Measurements from ENCODE around the gene CD300A.

Gene CD300A

DNA sequence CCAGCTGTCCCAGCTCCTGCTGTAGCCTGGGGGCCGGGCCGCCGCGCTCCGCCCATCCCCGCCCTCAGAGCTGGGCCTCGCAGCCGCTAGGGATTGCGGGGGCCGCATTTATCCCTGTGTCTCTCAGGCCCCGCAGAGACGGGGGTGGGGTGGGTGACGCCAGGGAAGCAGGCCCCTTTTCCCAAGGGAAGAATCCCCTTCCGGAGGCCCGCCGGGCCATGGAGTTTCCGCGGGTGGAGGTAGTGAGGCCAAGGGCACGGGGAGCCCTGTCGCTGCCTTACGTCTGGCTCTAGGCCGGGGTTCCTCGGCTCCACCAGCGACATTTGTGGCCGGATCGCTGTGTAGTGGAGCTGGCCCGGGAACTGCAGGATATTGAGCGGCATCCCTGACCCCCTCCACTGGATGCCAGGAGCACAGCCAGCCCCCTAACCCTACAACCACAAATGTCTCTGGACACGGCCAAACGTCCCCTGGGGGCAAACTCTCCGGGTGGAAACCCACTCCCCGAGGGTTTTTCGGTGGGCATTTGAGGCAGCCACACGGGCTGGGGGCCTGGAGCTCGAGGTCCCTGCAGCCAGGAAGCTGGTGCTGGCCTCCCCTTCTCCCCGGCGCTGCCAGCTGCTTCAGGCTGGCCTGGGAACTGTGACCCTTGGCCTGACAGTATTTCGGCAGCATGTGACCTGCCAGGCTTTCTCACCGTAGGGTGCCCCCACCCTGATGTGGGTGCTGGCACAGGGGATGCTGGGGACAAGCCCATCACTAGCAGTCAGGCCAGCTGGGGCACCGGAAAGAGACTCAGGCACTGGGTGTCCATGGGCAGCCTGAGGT, 12.0 kb upstream of the CD300A start:
- DNase-seq (ENCODE audit: low read depth in 2 of 2, low spot score in 1 of 2), result no peak

DNA sequence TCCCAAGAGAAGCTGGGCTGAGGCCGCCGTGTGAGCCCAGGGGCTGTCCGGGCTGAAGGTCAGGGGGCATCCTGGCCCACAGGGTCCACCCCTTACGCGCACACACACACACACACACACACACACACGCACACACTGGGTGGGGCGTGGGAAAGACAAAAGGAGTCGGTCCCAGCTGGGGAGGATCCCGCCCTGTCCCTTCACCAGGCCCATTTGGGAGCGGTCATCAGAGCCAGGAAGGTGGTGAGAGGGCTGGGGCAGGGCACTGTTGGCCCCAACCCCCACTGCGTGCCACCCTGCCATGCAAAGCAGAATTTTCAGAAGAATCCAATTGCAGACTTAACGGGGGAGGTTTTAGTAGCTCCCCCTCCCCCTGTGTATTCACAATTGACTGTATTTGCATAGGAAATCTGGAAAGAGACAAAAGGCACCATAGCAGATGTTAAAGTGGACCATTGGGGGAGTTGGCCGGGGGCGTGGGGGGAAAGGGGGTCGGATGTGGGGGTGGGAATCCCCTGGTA, 11.3 kb upstream of the CD300A start:
- no peak for DNase-seq (ENCODE audit: low read depth in 2 of 2, low spot score in 1 of 2)

DNA sequence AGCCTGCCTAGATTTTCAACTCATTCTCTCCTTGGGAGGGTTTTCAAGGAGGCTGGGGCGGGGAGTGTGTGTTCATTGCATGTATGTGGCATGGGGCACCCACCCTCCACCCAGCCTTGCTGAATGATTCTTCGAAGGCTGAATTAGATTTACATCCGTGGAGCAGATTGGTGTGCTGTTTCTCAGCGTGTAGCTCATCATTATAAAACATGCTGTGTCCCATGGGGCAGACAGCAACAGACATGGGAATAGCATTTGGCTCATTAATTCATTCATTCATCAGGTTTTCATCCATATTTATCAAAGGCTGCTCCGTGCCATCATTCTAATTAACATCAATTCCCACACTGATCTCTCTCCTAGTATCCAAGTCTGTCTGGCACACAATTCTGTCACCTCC, 10.6 kb upstream of the CD300A start:
- DNase-seq (ENCODE audit: low read depth in 2 of 2, low spot score in 1 of 2), result no peak

DNA sequence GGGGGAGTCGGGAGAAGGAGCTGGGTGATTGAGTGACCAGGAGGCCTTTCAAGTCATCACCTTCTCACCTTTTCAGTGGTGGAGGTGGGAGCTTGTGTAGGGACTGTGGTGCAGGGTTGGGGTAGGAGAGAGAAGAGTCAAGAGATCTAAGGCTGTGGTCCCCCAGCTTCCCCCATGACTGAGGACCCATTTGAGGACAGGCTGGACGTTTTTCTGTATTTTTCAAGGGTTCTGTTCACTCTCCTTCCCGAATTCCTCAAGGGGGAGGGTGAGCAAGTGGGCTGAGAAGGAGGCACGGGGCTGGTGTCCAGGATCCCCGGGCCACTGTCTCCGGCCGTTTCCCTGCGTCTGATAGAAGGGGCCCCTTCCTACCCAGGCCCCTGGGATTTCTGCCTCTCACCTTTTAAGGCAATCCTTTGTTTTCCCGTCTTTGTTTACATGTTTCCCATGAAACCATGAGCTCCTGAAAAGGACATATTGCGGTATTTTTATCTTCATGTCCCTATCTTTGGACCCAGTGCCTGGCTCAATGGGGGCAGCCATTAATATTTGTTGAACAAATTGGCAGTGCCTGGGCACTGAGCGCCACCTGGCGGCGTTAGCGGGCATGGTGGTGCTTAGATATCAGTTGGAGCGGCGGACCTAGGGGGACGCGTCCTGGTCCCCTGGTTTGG, 9.2 kb upstream of the CD300A start:
- DNase-seq (ENCODE audit: low read depth in 2 of 2, low spot score in 1 of 2), result peak; percentile 42 to 46

DNA sequence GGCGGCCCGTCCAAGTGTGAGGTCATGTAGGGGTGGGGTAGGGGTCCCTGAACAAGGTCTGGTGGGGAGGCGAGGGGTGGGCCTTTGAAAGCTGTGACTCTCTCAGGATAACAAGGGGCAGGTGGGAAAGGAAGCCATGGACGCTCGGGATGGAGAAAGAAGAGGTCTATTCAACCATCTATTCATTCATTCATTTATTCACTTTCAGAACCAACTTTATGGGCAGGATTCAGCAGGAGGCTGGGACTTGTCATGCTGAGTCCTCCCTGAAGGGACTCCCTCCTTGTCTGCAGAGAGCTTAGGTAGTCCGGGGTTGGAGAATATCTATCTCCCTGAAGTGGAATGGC, 8.6 kb upstream of the CD300A start:
- DNase-seq (ENCODE audit: low read depth in 2 of 2, low spot score in 1 of 2), result no peak

DNA sequence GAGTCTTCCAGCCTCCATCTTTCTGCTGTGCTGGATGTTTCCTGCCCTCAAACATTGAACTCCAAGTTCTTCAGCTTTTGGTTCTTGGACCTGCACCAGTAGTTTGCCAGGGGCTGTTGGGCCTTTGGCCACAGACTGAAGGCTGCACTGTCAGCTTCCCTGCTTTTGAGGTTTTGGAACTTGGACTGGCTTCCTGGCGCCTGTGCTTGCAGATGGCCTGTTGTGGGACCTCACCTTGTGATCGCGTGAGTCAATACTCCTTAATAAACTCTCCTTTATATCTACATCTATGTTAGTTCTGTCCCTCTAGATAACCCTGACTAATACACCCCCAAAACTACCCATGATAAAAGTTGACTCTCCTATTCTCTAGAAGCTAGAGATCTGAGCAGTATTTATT, 7.6 kb upstream of the CD300A start:
- no peak for DNase-seq (ENCODE audit: low read depth in 2 of 2, low spot score in 1 of 2)

DNA sequence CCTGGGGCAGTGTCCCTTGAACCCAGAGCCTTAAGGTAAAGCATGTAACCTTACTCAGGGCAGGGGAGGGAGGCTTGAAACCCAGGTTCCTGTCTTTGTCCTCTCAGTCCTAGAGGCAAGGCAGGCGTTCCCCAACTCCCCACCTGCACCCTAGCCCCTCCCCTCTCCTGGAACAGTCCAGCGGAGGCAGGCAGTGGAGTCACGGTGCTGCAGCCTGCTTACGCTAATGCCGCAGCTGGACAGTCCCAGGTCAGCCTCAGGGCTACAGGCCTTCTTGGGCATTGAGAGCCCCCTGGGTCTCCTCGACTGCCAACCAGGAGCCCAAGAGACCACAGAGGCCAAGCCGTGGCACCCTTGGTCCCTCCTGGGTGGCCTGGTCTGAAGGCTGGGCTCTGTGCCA, 6.8 kb upstream of the CD300A start:
- DNase-seq (ENCODE audit: low read depth in 2 of 2, low spot score in 1 of 2), result no peak

DNA sequence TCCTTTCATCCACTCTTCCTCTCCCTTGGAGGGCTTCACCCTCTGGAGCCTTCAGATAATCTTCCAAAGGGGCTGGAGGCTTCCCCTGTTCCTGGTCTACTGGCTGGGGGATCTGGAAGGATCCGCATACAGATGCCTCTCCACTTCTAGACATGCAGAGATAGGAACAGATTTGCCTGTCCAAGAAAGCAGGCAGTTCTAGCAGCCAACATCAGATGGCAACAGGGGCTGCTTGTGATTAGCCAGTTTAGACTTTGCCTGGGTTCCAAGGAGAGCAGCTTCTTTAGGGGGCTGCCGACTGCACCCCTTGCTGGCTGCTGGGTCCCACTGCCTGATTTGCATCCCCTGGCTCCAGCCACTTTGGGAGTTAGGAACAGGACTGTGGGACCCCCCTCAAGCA, 6.2 kb upstream of the CD300A start:
- no peak for DNase-seq (ENCODE audit: low read depth in 2 of 2, low spot score in 1 of 2)

DNA sequence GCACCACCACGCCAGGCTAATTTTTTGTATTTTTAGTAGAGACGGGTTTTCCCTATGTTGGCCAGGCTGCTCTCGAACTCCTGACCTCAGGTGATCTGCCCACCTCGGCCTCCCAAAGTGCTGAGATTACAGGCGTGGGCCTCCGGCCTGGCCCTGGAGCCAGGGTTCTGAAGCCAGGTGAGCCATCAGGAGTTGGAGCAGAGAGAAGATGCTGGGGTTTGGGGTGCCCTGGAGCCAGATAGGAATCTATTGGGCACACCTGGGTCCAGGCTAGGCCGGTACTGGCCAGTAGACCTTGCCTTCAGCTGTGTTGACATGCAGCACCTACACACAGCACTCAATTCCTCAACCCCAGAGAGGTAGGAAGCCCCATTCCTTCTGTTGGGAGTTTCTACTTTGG, 5.4 kb upstream of the CD300A start:
- no peak for DNase-seq (ENCODE audit: low read depth in 2 of 2, low spot score in 1 of 2)

DNA sequence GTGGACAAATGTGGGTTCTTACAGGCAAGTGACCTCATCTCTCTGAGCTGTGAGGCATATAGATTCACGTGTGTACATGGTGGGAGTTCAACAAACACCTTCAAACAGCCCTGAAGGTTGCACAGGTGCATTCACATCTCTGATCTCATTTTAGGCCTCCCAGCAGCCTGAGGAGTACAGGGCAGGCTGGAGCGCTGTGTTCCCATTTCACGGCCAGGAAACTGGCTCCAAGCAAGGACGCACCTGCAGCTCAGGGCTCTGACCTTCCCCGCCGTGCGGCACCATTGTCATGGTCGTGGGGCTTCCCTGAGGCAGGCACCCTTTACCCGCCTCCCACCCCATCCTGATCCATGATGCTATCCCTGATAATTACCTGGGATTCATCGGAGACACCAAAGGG, 4.8 kb upstream of the CD300A start:
- DNase-seq (ENCODE audit: low read depth in 2 of 2, low spot score in 1 of 2), result no peak

DNA sequence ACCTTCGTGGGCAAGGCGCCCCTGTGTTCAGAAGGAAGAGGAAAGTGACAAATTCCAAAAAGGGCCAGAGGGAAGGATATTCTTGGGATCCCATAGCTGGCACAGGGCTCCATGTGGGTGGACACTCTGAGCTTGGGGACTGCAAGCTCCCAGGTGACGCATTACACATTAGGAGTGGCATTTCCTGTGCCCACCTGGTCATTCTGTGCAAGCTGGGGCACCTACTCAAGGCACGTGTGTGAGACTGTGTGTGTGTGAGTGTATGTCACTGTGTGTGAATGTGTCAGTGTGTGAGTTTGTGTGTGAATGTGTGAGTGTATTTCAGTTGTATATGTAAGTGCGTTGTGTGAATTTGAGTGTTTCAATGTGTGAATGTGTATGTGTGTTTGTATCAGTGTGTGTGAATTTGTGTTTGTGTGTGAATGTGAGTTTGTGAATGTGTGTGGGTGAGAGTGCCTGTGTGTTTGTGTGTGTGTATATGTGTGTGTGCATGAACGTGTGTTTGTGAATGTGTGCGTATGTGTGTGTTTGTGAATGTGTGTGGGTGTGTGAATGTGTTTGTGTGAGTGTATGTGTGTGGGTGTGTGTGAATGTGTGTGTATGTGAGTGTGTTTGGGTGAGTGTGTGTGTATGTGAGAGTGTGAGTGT, 1.6 kb upstream of the CD300A start:
- no peak for DNase-seq (ENCODE audit: low read depth in 2 of 2, low spot score in 1 of 2)

DNA sequence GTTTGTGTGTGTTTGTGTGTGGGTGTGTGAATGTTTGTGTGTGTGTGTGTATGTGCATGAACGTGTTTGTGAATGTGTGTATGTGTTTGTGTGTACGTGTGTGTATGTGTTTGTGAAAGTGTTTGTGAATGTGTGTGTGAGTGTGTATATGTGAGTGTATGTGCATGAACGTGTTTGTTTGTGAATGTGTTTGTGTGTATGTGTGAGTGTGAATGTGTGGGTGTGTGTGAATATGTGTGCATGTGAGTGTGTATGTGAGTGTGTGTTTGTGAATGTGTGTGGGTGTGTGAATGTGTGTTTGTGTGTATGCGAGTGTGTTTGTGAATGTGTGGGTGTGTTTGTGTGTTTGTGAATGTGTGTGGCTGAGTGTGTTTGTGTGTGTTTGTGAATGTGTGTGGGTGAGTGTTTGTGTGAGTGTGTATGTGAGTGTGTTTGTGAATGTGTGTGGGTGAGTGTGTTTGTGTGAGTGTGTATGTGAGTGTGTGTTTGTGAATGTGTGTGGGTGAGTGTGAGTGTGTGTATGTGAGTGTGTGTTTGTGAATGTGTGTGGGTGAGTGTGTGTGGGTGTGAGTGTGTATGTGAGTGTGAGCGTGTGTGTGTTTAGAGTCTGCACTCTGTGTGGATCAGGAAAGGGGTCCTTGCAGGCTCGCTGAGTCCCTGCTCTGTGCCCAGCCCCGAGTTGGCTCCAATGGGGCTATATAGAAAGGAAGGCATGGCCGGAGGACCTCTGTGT, 890 bp upstream of the CD300A start:
- DNase-seq (ENCODE audit: low read depth in 2 of 2, low spot score in 1 of 2), result no peak

DNA sequence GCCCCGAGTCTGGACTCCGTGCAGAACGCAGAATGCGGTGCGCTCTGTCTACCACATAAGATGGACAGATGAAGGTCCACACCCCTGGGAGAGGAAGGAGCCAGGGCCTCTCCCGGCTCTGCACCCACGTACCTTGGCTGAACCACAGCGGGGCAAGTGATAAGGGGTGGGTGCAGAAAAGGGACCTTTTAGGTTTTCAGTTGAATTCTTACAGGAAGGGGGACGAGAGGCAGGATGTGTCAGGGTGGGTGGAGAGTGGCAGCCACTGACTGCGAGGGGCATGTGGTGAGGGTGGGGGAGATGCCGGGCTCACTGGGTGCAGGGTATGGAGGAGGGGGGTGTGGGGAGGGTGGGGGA, 372 bp downstream of the CD300A start:
- DNase-seq (ENCODE audit: low read depth in 2 of 2, low spot score in 1 of 2), result no peak

DNA sequence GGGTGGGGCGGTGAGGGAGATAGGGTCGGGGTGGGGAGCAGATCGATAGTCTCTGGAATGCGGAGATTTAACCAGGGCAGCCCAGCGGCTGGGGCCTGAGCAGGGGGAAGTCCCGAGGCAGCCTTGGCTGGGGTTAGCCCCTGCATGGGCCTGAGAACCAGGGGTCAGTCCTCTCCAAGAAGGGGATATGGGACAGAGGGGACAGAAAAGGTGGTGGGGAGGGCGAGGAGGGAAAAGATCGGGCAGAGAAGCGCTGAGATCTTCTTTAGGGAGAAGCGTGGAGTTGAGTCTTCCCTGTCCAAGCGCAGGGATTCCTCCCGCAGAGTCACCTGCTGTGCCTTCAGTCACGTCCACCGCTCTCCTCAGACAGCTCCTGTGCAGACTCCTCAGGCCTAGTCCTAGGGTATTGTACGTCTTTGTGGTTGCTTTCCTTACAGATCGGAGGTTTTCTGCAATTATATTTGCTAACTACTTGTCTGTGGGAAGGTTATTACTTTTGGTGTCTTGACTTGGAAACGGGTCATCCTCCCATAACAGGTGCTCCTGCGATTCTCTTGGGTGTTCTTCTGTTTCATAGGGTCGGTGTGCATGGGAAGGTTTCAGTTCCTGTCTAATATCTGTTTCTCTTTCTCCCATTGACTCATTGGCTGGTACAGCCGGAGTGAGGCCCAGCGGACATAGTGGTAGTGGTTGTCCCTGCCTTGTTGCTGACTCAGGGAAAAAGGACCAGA, 952 bp downstream of the CD300A start:
- DNase-seq (ENCODE audit: low read depth in 2 of 2, low spot score in 1 of 2), result no peak

DNA sequence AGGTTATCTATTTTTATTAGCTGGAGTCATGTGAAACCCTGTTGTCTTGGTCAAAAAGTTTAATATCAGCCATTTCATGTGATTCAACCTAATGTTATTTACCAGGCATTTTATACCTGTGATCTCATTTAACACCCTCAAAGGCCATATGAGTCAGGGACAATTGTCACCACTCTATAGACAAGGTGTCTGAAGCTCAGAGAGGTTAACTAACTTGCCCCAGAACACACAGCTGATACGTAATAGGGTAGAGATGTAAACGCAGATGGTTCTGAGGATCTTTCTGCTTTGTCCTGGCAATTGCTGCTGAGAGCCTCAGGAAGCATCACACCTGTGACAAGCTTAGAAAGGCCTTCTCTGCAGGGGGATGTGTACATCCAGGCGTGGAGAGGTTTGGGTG, 4.9 kb downstream of the CD300A start:
- DNase-seq (ENCODE audit: low read depth in 2 of 2, low spot score in 1 of 2), result no peak

DNA sequence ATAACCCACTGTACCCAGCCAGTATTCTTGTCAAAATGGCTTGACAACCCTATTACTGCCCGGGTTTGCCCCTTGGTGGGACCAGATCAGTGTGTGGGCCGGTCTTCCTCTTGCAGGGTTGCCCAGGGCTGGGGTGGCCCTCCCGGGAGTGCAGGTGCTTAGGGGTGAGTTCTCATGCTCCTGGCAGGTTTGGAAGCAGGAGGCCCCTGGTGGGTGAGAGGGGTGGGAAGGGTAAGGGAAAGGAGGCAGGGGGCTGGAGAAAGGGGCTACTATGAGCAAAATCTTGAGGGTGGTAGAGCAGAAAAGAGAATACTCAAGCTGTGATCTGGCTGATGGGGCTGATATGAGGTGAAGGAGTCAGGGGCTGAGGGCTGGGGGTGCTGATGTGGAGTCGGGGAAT, 6.5 kb downstream of the CD300A start:
- no peak for DNase-seq (ENCODE audit: low read depth in 2 of 2, low spot score in 1 of 2)

DNA sequence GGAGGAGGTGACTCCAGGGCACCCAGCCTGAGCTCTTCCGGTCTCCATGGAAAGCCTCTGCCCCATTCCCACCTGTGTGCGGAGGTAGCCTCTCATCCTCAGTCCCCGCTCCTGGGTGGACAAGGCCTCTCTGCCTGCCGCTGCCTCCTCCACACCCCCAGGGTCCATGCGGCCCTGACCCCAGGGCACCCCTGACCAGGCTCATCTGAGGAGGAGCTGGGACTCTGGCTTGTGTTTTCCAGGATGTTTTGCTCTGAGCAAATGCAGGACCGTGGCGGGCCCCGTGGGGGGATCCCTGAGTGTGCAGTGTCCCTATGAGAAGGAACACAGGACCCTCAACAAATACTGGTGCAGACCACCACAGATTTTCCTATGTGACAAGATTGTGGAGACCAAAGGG, 6.9 kb downstream of the CD300A start:
- no peak for DNase-seq (ENCODE audit: low read depth in 2 of 2, low spot score in 1 of 2)

DNA sequence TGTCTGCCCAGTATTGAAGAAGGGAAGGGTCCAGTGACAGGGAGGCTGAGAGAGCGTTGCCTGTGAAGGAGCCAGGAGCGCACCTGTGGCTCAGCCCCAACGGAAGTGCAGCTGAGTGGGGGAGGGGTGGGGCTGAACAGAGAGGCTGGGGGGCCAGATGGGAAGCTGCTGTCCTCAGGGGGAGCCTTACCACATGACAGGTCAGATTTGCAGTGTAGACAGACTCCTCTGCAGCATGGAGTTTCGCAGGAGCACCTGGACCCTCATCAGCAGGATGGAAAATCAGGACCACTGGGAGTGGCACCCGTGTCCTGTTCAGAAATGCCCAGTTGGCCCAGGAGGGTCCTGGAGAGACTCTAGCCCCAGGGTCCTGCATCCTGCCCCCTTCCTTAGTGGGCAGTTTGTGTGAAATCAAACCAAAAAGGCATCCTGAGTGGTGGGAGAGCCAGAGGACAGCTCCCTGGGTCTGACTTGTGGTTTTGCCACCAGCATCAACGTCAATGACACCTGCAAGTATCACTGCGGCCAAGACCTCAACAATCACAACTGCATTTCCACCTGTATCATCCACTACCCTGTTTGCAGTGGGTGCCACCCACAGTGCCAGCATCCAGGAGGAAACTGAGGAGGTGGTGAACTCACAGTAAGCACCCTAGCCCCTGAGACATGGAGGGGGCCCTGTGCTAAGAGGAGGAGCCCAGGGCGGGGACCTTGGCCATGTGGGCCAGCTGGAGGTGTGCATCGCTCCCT, 7.8 kb downstream of the CD300A start:
- no peak for DNase-seq (ENCODE audit: low read depth in 2 of 2, low spot score in 1 of 2)

DNA sequence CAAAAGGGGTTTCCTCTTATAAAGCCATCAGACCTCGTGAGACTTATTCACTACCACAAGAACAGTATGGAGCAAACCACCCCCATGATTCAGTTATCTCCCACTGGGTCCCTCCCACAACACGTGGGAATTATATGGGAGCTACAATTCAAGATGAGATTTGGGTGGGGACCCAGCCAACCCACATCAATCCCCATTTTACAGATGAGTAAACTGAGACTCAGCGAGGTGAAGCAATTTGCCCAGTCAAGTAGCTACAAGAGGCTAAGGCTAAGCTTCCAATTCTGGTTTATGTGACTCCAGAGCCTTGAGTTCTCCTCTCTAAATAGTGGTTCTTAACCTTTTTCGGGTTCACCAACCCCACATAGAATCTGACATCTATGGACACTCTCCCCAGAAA, 8.8 kb downstream of the CD300A start:
- no peak for DNase-seq (ENCODE audit: low read depth in 2 of 2, low spot score in 1 of 2)

DNA sequence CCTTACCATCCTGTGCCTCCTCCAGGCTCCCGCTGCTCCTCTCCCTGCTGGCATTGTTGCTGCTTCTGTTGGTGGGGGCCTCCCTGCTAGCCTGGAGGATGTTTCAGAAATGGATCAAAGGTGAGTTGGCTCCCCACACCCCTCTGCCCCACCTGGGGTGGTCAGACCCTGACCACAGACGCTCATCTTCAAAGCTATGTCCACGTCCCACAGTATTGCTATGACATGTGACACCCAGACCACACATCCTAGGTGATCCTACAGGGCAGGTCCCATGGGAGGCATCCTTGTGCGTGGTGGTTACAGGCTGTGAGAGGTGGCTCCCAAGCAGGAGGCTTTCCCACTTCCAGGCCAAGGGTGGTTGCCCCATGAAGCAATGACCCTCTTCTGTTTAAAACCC, 11.0 kb downstream of the CD300A start:
- no peak for DNase-seq (ENCODE audit: low read depth in 2 of 2, low spot score in 1 of 2)

Measured in stimulated activated CD8-positive, alpha-beta memory T cell treated with anti-CD3 and anti-CD28 coated beads, Interleukin-4, amount 100 ng/mL, for 1 hour (primary cell).